HCT116 (cell line): ENCODE results near the gene OPHN1.

Experiments
- ATF3 ChIP-seq: IDR thresholded peaks from 2 replicates; pipeline ENCODE4 v1.6.1; 2012
- CEBPB ChIP-seq: IDR thresholded peaks from 2 replicates; pipeline ENCODE4 v1.6.1; 2012; ENCODE audit warnings: low read depth
- CTCF ChIP-seq, 3 experiments: fragments of 200-600 bp in 1 of 3; sonication (generic) in 1 of 3; IDR thresholded peaks in 2 of 3; conservative IDR thresholded peaks in 1 of 3; 2 replicates each; pipeline ENCODE4 v1.5.1; 2012 to 2017; ENCODE audit warnings: low read depth in 2 of 3, low read length in 2 of 3, antibody characterized with exemption in 1 of 3, borderline replicate concordance in 1 of 3, control low read depth in 1 of 3, mild to moderate bottlenecking in 1 of 3, mixed read lengths in 1 of 3, mixed run types in 1 of 3, moderate library complexity in 1 of 3; ENCODE audit not compliant: insufficient read depth in 1 of 3
- ELF1 ChIP-seq: IDR thresholded peaks from 2 replicates; pipeline ENCODE4 v1.6.1; 2012; ENCODE audit warnings: low read depth, borderline replicate concordance
- EZH2 ChIP-seq: fragments of 200-600 bp; sonication (generic); IDR thresholded peaks from 2 replicates; pipeline ENCODE4 v1.6.1; 2017; ENCODE audit warnings: antibody characterized with exemption, mixed run types
- EZH2phosphoT487 ChIP-seq: fragments of 200-600 bp; IDR thresholded peaks from 2 replicates; pipeline ENCODE4 v1.6.1; 2018; ENCODE audit warnings: antibody characterized with exemption, borderline replicate concordance
- POLR2A ChIP-seq: IDR thresholded peaks from 2 replicates; pipeline ENCODE4 v1.7.0; 2011; ENCODE audit warnings: borderline replicate concordance; ENCODE audit not compliant: insufficient read depth, insufficient read length; ENCODE audit errors: extremely low read depth
- POLR2AphosphoS5 ChIP-seq: IDR thresholded peaks from 2 replicates; pipeline ENCODE4 v1.6.1; 2011; ENCODE audit warnings: mild to moderate bottlenecking, low read depth, low read length, moderate library complexity
- SIN3A ChIP-seq: IDR thresholded peaks from 2 replicates; pipeline ENCODE4 v1.6.1; 2012; ENCODE audit warnings: low read depth
- YY1 ChIP-seq: IDR thresholded peaks from 2 replicates; pipeline ENCODE4 v1.6.1; 2011; ENCODE audit warnings: low read length, low read depth, moderate library complexity, mild to moderate bottlenecking; ENCODE audit not compliant: insufficient replicate concordance; ENCODE audit errors: extremely low read depth
- ZBTB33 ChIP-seq: IDR thresholded peaks from 2 replicates; pipeline ENCODE4 v1.6.1; 2011; ENCODE audit warnings: mild to moderate bottlenecking, low read length, moderate library complexity; ENCODE audit not compliant: insufficient replicate concordance; ENCODE audit errors: extremely low read depth
- ZFX ChIP-seq: fragments of 450-650 bp; IDR thresholded peaks from 2 replicates; pipeline ENCODE4 v1.6.1; 2017
- TF ChIP-seq, protein P1 (sequence below): IDR thresholded peaks from 2 replicates; pipeline ENCODE4 v1.6.1; 2012

- TF ChIP-seq POLR2AphosphoS5 (no peak), CTCF (IDR thresholded peaks at IDR 0.05 in 2 of 3, conservative IDR thresholded peaks at IDR 0.05 in 1 of 3; ENCODE audit: borderline replicate concordance in 1 of 3, insufficient read depth in 1 of 3, low read depth in 2 of 3, low read length in 2 of 3) (no peak), ATF3 (no peak), EZH2 (no peak), POLR2A (no peak), CEBPB (no peak), SIN3A (no peak), EZH2phosphoT487 (no peak), YY1 (no peak), ELF1 (no peak), ZFX (no peak), ZBTB33 (no peak)
- TF ChIP-seq, protein P1, sequence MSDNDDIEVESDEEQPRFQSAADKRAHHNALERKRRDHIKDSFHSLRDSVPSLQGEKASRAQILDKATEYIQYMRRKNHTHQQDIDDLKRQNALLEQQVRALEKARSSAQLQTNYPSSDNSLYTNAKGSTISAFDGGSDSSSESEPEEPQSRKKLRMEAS, result no peak
Measured at GRCh38 chrX:68286076-68286475, 147.2 kb downstream of the OPHN1 start.
